ENCODE measurements around the gene GLRX.

GLRX gene

DNA sequence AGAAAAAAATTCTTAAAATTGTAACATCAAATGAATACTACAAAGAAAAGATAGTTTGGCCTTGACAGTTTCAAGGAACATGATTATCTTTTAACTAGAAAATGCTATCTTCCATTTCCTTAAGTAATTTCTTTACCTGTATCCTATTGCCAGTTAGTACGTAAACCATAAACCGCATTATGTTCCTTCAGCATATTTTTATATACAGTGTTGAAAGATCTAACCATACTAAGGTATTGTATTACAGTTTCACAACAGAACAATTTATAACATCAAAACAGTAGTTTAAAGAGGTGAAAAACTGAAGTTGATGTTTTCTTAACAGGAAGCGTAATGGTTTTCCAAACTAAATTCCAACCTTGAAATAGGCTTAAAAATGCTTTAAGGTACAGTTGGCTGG is 45.1 kb downstream of the GLRX start:
- DNase-seq: no peak

DNA sequence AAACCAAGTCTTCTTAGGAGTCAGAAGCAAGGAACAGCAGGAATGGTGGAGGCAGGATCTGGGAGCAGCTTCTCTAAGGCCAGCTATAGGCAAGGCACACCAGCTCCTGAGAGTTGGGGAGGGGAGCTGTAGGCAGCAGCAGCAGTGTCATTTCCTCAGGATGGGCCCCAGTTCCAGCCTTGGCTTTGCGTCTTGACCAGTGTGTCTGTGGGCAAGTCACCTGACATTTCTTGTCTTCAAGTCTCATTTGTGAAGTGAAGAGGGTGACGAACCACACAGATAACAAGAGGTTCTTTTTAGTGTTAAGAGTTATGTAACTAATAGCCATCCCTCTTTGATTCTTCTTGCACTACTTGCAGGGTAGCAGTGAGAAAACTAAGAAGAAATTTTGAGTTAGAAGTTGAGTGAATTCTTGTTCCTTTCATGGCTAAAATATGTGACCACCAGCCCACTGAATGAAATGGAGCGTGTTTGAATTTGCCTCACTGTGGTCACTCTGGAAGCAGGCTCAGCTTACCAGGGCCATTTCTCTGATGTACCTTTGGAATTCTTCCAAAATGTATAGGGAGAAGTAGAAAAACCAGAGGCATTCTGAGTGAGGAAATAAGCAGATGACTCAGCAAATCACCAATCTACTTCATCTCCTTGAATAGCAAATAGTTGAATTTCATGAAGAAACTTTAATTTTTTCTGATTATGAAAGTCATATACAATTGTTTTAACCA is 49.0 kb downstream of the GLRX start:
- DNase-seq: no peak

DNA sequence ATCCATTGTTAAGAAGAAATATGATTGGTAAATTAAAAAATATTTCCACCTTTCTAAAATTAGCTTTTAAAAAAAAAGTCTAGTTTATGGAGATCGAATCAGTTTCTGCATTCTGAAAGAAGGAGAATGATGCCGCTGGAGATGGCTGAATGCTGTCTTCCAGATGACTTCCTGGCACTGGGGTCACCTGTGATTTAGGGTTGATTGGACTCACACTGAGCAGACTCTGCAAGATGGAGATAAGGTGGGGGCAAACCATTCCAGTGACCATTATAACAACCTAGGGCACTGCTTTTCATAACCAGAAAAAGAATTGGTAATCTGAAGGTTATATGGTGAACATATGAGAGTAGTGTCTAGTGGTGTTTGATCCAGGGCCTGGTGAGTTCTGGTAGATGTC is 50.6 kb downstream of the GLRX start:
- DNase-seq: no peak

DNA sequence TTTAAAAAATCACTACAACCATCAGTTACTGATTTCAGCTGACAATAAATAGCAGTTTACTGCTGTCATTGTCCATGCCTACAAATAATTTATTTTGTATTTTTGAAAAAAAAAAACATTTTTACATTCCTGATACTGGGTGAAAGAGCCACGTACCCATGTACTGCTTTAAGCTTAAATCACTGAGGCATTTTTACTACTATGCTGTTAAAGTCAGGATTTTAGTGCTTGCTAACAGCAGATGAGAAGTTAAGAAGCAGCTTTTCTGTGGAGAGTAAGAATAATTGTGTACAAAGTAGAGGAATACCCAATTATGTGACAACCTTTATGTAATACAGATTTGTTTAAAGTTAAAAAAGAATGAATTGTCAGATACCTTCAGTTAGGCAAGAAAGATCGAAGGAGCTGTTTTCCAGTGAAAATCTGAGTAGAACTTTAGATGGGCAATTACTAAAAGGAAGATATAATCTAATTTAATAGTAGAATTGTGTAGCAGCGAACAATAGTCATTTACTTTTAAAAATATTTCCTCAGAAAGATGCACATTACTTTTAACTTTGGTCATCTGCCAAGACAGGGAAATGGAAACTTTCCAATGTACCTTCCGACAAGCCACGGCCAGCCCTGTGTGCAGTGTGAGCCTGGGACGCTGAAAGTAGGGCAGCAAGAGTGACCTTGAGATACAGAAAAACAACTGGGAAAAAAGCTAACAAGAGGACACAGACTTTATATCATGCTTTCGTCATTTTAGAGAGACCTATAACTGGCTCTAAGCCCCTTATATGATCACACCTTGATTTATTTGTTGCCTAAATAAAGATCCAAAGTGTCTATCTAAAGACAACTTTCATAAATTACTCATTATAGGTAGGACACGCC is 51.5 kb downstream of the GLRX start:
- no peak for DNase-seq

DNA sequence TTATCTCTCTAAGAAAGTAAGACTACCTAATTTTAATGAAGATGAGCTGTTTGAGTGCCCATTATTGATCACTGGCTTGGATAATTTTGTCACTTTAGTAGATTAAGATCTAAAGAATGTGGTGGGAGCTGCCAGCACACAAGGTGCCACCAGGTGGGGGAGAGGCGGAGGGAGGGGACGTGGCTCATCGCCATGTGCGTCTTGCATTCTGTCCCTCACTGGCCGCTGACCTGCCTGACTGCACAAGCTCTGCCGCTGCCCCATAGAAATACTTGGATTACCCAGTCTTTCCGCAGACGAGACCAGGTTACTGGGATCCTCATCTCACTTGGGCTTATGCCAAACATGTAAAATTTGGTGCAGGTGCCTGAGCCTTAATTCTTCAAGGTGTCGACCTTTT is 53.8 kb downstream of the GLRX start:
- DNase-seq: no peak

DNA sequence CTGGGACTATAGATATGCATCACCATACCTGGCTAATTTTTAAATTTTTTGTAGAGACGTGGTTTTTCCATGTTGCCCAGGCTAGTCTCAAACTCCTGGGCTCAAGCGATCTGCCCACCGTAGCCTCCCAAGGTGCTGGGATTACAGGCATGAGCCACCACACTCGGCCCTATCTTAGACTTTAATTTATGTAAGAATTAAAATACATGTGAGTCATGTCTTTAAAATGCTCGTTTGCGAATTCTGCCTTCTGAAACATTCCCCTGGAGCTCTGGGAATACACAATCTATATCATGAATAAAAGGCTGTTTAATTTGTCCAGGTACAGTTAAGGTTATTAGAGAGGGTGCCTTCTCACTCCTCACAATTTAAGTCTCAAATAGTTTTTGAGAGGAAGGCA is 58.6 kb downstream of the GLRX start:
- DNase-seq: no peak

Data from NCI-H2171 (cell line).